Fibroblast of skin of left quadriceps (primary cell): Measurements from ENCODE around the gene KCTD19.
A peak's percentile ranks its signal among the peaks of the same experiment; 100 is the strongest.
"Not testable (repeated sequence)": the region's sequence is repeated elsewhere in the genome, so short reads cannot be mapped to it uniquely, and the experiment has no call there.

ENCODE experiments used
- DNase-seq, 2 experiments: peaks; one replicate each; pipeline ENCODE4 v3.0.0-alpha.2; 2013; ENCODE audit warnings: low read depth in 2 of 2

Gene KCTD19

GRCh38 chr16:67326472-67327309 lies at the start of gene KCTD19, which contains the start of gene LRRC36:
KCTD19 (minus strand) TSS chr16:67326741; CDS start chr16:67326707, 34 bp downstream.
LRRC36 (plus strand) TSS chr16:67326815; CDS start chr16:67326863, 48 bp downstream.
- no peak for DNase-seq

DNA sequence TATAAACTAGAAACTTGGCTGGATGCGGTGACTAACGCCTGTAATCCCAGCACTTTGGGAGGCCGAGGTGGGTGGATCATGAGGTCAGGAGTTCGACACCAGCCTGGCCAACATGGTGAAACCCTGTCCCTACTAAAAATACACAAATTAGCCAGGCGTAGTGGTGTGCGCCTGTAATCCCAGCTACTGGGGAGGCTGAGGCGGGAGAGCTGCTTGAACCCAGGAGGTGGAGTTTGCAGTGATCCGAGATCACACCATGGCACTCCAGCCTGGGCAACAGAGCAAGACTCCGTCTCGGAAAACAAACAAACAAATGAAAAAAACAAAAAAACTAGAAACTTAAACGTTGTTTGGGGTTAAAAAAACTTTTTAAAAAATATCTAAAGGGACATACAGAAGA lies 49.5 kb upstream of the KCTD19 start:
- DNase-seq: not testable (repeated sequence)

DNA sequence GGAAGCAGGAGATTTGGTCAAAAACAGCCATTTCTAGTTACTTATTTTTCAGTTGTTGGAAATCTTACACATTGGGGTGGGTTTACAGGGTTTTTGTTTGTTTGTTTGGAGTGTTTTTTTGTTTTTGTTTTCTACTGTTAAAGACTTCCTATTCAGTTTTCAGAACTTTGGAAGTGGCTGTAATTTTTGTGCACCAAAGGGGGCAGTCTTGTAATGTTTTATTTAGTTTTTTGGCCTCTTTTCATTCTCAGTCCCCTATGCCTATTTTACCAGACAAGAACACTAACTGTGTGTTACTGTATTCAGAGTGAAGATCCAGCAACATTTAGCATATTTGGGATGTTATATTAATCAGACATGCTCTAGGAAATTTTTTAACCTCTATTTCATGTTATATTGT lies 46.1 kb upstream of the KCTD19 start:
- peak in 1 of 2 experiments; percentile 18 for DNase-seq

GRCh38 chr16:67370661-67371060 lies 44.1 kb upstream of the KCTD19 start:
- no peak for DNase-seq

DNA sequence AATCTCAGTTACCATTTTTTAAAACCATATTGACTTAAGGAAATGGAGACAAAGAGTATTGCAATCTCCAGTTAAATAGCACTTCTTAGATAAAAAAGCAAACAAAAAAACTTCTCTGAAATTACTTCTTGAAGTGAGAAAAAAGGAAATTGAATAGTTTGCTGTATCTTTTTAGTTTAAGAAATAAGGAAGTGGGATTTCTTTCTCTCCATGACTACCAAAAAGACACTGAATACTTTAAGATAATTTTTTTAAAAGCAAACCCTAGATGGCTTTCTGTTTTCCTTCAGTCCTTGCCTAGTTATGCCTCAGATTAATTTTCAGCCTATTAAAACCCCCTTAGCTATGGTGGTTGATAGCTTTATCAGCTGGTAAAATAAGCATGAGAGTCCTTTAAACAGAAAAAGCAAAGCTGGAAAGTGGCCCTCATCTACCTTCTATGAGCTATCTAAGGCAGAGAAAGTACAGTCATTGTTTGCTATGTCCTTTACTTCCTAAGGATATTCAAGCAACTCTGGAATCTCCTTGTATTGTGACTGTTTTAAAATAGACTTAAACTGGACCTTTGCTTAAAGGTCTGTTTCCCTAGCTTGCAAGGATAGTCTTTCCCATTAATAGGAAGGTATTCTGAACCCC lies 38.2 kb upstream of the KCTD19 start:
- DNase-seq: no peak

GRCh38 chr16:67361038-67361437 lies 34.5 kb upstream of the KCTD19 start:
- DNase-seq: no peak

- DNase-seq: not testable (repeated sequence)
These were observed 33.2 kb upstream of the KCTD19 start for GRCh38 chr16:67359540-67360269.

DNA sequence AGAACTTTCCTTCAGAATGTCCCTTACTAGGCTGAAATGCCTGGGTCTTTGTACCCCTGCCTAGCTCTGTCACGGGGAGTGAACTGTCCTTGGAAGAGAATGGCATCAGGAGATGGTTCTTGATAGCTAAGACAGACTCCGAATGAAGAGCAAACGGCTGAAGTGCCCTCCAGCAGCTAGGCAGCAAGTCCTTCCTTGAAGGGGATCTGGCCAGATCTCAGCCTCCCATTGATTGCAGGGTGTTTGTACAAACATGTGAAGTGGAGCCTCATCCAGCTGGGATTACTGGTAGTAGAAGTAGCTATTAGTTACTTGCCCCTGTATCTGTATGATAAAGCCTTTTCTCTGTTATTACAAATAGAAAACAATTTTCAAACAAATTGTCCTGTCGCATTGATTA lies 31.0 kb upstream of the KCTD19 start:
- no peak for DNase-seq

GRCh38 chr16:67356396-67356795 lies 29.9 kb upstream of the KCTD19 start:
- no peak for DNase-seq

DNA sequence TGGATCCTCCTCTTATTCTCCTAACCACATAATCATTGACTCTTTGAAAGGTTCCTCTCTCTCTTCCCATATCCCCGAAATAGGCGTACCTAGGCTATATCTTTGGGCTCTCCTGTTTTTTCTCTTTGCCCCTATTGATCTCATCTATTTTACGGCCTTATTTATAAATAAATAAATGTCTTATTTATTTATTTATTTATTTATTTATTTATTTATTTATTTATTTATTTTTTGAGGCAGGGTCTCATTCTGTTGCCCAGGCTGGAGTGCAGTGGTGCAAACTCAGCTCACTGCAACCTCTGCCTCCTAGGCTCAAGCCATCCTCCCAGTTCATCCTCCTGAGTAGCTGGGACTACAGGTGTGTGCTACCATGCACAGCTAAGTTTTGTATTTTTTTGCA lies 25.9 kb upstream of the KCTD19 start:
- not testable (repeated sequence) for DNase-seq

- DNase-seq: no peak
These were observed 23.8 kb upstream of the KCTD19 start for GRCh38 chr16:67350324-67350723.

DNA sequence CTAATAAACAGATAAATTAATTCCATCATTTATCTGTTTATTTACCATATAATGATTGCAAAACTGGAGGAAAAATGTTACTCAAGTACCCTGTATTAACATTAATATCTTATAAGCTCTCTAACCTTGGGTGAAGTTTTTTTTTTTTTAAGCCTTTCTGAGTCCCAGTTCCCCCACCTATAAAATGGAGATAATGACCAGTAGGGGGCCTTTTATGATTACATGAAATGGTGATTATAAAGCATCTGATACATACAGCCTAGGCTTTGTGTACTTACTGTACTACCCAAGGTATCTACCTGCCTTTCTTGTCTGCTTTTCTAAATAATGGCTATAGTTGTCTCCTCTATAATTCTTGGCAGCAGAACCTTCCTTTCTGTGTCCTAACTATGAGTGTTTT lies 22.6 kb upstream of the KCTD19 start:
- no peak for DNase-seq

DNA sequence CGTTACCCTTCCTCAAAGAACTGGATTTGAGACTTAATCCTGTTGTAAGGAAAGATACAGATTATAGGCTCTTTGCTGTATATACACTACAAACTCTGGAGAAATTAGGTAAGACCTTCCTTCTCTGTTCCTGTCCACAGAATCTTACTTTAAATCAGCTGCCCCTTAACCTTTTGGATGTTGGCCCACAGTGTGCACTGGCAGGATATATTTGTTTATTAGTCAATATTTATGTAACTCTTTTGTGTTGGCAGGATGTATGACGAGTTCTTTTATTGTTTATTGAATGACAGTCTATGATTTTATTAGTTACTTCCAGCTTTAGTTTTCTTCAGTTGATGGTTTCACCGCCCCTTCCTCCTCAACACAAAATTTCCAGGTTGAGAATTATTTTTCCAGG lies 19.8 kb upstream of the KCTD19 start:
- no peak for DNase-seq

DNA sequence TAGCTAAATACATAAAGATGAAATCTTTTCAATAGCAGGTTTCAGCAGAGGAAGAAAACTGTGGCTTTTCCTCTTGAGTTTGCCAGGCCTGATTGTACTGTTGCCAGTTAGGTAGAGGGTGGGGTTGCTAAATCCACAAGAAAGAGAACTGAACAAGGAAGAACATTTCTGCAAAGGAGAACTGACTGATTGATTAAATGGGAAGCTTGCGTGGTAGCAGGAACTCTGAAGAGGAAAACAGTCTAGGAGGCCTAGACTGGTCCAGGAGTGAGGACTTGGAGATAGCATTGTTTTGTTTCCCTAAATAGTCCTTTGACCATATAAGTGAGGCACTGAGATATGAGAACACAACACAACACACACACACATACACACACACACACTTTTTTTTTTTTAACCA lies 18.9 kb upstream of the KCTD19 start:
- no peak for DNase-seq

GRCh38 chr16:67342616-67343015 lies 16.1 kb upstream of the KCTD19 start:
- DNase-seq: no peak

DNA sequence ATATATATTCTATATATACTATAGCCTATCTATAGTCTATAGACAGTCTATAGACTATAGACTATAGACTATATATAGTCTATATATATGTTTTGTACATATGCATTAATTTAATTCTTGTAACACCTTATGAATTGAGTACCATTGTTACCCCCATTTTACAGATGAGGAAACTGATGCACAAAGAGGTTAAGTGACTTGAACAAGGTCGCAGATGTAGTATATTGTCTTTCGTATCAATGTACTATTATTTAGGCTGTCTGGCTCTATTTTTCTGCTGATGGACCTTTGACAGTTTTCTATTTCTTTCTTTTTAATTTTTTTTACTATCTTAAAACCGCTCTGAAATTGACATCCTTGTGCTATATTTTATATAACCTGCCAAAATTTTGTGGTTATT lies 14.7 kb upstream of the KCTD19 start:
- DNase-seq: no peak

DNA sequence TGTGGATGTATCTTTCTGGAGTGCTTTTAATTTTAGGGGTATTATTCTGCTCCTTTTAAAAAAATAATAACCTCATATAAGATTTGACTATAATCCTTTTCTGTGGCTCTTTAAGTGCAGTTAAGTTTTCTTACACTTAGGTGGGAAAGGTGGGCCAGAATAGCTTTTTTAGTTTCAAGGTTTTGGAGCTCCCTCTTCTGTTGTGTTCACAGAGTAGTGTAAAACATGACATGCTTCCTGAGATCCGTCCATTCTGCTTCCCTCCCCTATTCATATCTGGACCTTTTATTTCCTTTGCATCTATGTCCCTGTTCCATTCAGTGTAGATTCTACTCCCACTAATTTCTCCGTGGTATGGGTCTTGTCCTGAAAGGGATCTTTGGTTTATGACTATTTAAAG lies 12.9 kb upstream of the KCTD19 start:
- DNase-seq: peak; percentile 9 to 11

GRCh38 chr16:67336648-67337047 lies 10.1 kb upstream of the KCTD19 start:
- DNase-seq: no peak

DNA sequence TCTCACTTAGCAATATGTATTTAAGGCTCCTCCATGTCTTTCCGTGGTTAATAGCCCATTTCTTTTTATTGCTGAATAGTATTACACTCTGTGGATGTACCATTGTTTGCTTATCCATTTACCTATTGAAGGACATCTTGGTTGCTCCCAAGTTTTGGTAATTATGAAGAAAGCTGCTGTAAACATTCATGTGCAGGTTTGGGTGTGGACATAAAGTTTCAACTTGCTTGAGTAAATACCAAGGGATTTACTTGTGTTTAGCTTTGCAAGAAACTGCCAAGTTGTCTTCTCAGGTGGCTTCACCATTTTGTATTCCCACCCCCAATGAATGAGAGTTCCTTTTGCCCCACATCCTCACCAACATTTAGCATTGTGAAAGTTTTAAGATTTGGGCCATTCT lies 9.6 kb upstream of the KCTD19 start:
- no peak for DNase-seq

- DNase-seq: no peak
These were observed 6.8 kb upstream of the KCTD19 start for GRCh38 chr16:67333315-67333714.

DNA sequence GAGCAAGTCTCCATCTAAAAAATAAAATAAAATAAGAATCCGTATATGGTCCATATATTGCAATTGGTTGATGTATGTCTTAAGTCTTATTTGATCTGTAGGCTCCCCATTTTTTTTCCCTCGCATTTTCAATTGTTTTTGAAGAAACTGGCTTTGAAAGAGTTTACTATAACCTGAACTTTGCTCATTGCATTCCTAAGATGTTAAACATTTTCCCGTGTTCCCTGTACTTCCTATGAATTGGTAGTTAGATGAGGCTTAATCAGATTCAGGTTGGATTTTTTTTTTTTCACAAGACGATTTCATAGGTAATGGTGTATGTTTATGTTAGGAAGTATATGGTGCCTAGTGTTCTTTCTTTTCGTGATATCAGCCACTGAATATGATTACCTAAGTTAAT lies 3.4 kb upstream of the KCTD19 start:
- DNase-seq: no peak

DNA sequence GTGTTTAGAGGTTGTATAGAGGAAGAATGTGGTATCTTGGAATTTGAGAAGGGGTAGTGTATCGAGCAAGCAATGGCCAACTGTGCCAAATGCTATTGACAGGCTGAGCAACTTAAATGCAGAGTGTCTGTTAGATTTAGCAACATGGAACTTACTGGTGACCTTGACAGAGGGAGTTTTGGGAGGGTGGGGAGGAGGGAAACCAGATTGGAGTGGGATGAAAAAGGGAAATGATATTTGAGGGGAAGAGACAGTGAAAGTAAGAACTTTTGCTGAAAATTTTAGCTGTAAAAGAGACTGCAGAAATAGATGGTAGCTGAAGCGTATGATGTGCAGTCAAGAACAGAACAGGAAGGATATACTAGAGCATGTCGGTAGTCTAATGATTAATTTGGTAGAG lies 1.2 kb upstream of the KCTD19 start:
- no peak for DNase-seq

GRCh38 chr16:67326115-67326471 lies 448 bp downstream of the KCTD19 start:
- DNase-seq: no peak
